MCF 10A (cell line): ENCODE results near the gene SIT1. TPM values are rescaled to one million over a fixed set of nuclear protein-coding genes. Genes with fewer than 3 reads are reported as not detected.
A peak's percentile ranks its signal among the peaks of the same experiment; 100 is the strongest.

ENCODE experiments used
- BruUV-seq: library from RNA; stranded (reverse); fragments of 400-500 nt; replicated peaks from 2 replicates; lab custom pipeline; 2021; lab: Mats Ljungman, UMichigan
- CTCF ChIA-PET: fragments of 300-600 bp; sonication (Branson Sonifier 250); formaldehyde crosslinking; extraction: SDS; loops from one replicate; lab custom pipeline; 2021; ENCODE audit warnings: antibody characterized with exemption, inconsistent platforms; lab: Yijun Ruan, JAX
- POLR2A ChIA-PET: fragments of 300-600, 350-650 bp; sonication (Branson Sonifier 250); formaldehyde crosslinking; extraction: SDS; loops from one replicate; lab custom pipeline; 2020; ENCODE audit warnings: antibody characterized with exemption, inconsistent platforms; lab: Yijun Ruan, JAX
- DNase-seq: peaks from one replicate; pipeline ENCODE4 v3.0.0-alpha.2; 2018; ENCODE audit not compliant: unreplicated experiment
- H3K27ac Mint-ChIP-seq: one replicate; pipeline ENCODE4 v1.8.0; 2022; ENCODE audit warnings: mild to moderate bottlenecking, low read depth, mixed read lengths; ENCODE audit not compliant: unreplicated experiment
- H3K27me3 Mint-ChIP-seq: one replicate; pipeline ENCODE4 v1.8.0; 2022; ENCODE audit warnings: mixed read lengths; ENCODE audit not compliant: insufficient read depth, unreplicated experiment
- H3K36me3 Mint-ChIP-seq: one replicate; pipeline ENCODE4 v1.8.0; 2022; ENCODE audit warnings: mild to moderate bottlenecking, moderate library complexity, mixed read lengths; ENCODE audit not compliant: insufficient read depth, unreplicated experiment
- H3K4me1 Mint-ChIP-seq: one replicate; pipeline ENCODE4 v1.8.0; 2022; ENCODE audit warnings: mixed read lengths; ENCODE audit not compliant: insufficient read depth, unreplicated experiment
- H3K4me3 Mint-ChIP-seq: one replicate; pipeline ENCODE4 v1.8.0; 2022; ENCODE audit warnings: mild to moderate bottlenecking, moderate library complexity, mixed read lengths; ENCODE audit not compliant: unreplicated experiment
- H3K9me3 Mint-ChIP-seq: one replicate; pipeline ENCODE4 v1.8.0; 2022; ENCODE audit warnings: mixed read lengths; ENCODE audit not compliant: unreplicated experiment
- CTCF ChIP-seq: fragments of 200-600 bp; IDR thresholded peaks from one replicate; pipeline ENCODE4 v1.8.0; 2022; ENCODE audit warnings: antibody characterized with exemption, mild to moderate bottlenecking; ENCODE audit not compliant: unreplicated experiment
- intact Hi-C: fragments of 100-400 bp; cut with micrococcal nuclease; formaldehyde crosslinking; loops from 2 replicates; pipeline ENCODE4 v1.14.1; 2022
- total RNA-seq: library from RNA; stranded (reverse); gene quantifications from 2 replicates; pipeline ENCODE4 v1.2.3, GENCODE V29; 2022

SIT1 gene
- total RNA-seq, 1 experiment from 2014 or later, result not detected

DNA sequence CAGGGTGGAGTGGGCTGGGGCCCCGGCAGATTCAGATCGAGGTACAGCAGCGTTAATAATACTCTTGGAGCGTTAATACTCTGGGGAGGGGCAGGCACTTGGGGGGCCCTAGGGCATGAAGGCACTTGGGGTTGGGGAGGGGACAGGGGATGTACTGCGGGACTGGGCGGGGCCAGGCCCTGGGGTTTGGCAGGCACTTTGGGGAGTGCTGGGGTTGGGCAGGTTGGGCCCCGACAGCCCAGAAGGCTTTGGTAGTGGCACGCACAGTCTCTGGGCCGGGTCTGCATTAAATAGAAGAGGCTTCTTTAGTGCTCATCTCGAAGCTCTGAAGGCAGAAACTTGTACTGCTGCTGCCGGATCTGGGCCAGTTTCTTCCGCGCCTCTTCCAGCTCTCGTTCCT, 46.8 kb upstream of the SIT1 start:
- H3K27ac Mint-ChIP-seq, result no peak overlapping the region
- no peak for DNase-seq
- no peaks in the 10 kb centered on the region for H3K4me1 Mint-ChIP-seq
- H3K36me3 Mint-ChIP-seq, result peaks cover 19% of the 10 kb centered on the region
- H3K4me3 Mint-ChIP-seq, result no peak overlapping the region
- TSS peak; percentile 78 for BruUV-seq
- intact Hi-C loops, result loop anchor here (2.0 kb wide), 1 partner anchor 31 kb away; no protein-coding TSS in a partner anchor
- TF ChIP-seq CTCF, result no peak
- POLR2A ChIA-PET, result interaction anchor here (1.5 to 3.4 kb wide), 6 partner anchors 11 to 51 kb away, joined by 3 to 14 read pairs (median 8); partner anchors contain the start of genes ARHGEF39, CCDC107, CREB3 and RMRP
- H3K9me3 Mint-ChIP-seq, result no peaks in the 10 kb centered on the region
- no peaks in the 10 kb centered on the region for H3K27me3 Mint-ChIP-seq
- CTCF ChIA-PET, result interaction anchor here (0.6 to 8.1 kb wide), 25 partner anchors 8 to 166 kb away, joined by 3 to 155 read pairs (median 7); partner anchors contain the start of genes ARHGEF39, CCDC107, CREB3 and GBA2

- H3K27ac Mint-ChIP-seq, result no peak overlapping the region
- ChIA-PET POLR2A (interaction anchor here (0.8 to 3.4 kb wide), 16 partner anchors 12 to 186 kb away, joined by 3 to 14 read pairs (median 4); partner anchors contain the start of genes ARHGEF39, CCDC107, CREB3 and GBA2), CTCF (interaction anchor here (0.5 to 8.1 kb wide), 34 partner anchors 9 to 645 kb away, joined by 3 to 155 read pairs (median 5); partner anchors contain the start of genes ARHGEF39, CCDC107, CREB3 and GBA2)
- BruUV-seq, result no TSS peak
- H3K9me3 Mint-ChIP-seq, result no peaks in the 10 kb centered on the region
- H3K27me3 Mint-ChIP-seq, result no peaks in the 10 kb centered on the region
- H3K36me3 Mint-ChIP-seq, result peaks cover 19% of the 10 kb centered on the region
- H3K4me3 Mint-ChIP-seq, result no peak overlapping the region
- DNase-seq, result peak; percentile 68
- H3K4me1 Mint-ChIP-seq, result no peaks in the 10 kb centered on the region
- intact Hi-C loops, result loop anchor here (2.0 kb wide), 1 partner anchor 32 kb away; no protein-coding TSS in a partner anchor
- TF ChIP-seq CTCF, result peak; percentile 72
These were observed 45.9 kb upstream of the SIT1 start for GRCh38 chr9:35696520-35697215.

GRCh38 chr9:35695943-35696401, 45.2 kb upstream of the SIT1 start:
- no peaks in the 10 kb centered on the region for H3K9me3 Mint-ChIP-seq
- peaks cover 5% of the 10 kb centered on the region for H3K4me1 Mint-ChIP-seq
- H3K36me3 Mint-ChIP-seq, result peaks cover 19% of the 10 kb centered on the region
- intact Hi-C loops, result loop anchor here (2.0 kb wide), 1 partner anchor 33 kb away; no protein-coding TSS in a partner anchor
- no peak overlapping the region for H3K27ac Mint-ChIP-seq
- no TSS peak for BruUV-seq
- DNase-seq, result no peak
- no peak for TF ChIP-seq CTCF
- POLR2A ChIA-PET, result interaction anchor here (0.8 to 3.4 kb wide), 17 partner anchors 12 to 186 kb away, joined by 3 to 14 read pairs (median 4); partner anchors contain the start of genes ARHGEF39, CCDC107, CREB3 and GBA2
- no peaks in the 10 kb centered on the region for H3K27me3 Mint-ChIP-seq
- no peak overlapping the region for H3K4me3 Mint-ChIP-seq
- CTCF ChIA-PET, result interaction anchor here (0.5 to 8.1 kb wide), 29 partner anchors 8 to 1635 kb away, joined by 3 to 155 read pairs (median 6); partner anchors contain the start of genes ARHGEF39, CCDC107, CREB3 and GBA2
